Liver (tissue), 9 donors: ENCODE data around the gene USP24. TPM values are rescaled to one million over a fixed set of nuclear protein-coding genes. Genes with fewer than 3 reads are reported as not detected.

ENCODE experiments used
- DNase-seq: peaks from one replicate; pipeline ENCODE4 v3.0.0-alpha.2; 2017; ENCODE audit warnings: low spot score
- H3K27ac ChIP-seq, 2 donors: one replicate each; pipeline ENCODE4 v1.7.0; 2013; ENCODE audit warnings: inconsistent platforms in 2 of 2, low read length in 2 of 2, control low read depth in 1 of 2, low read depth in 1 of 2, mild to moderate bottlenecking in 1 of 2
- H3K27me3 ChIP-seq, 4 donors: one replicate each; pipeline versions ENCODE4 v1.6.1 to v1.7.0; 2013; ENCODE audit warnings: low read length in 3 of 4, inconsistent platforms in 1 of 4, mild to moderate bottlenecking in 1 of 4, moderate library complexity in 1 of 4; ENCODE audit not compliant: control insufficient read depth in 4 of 4, insufficient read depth in 4 of 4
- H3K36me3 ChIP-seq, 4 donors: one replicate each; pipeline versions ENCODE4 v1.6.1 to v1.7.0; 2013; ENCODE audit warnings: low read length in 3 of 4, mild to moderate bottlenecking in 3 of 4, low read depth in 1 of 4, moderate library complexity in 1 of 4; ENCODE audit not compliant: control insufficient read depth in 4 of 4, insufficient read depth in 3 of 4
- H3K4me1 ChIP-seq, 4 donors: one replicate each; pipeline versions ENCODE4 v1.6.1 to v1.7.0; 2013; ENCODE audit warnings: low read length in 3 of 4, mild to moderate bottlenecking in 3 of 4, moderate library complexity in 1 of 4; ENCODE audit not compliant: control insufficient read depth in 4 of 4, insufficient read depth in 4 of 4
- H3K4me3 ChIP-seq, 3 donors: one replicate each; pipeline versions ENCODE4 v1.6.1 to v1.7.0; 2013; ENCODE audit warnings: low read length in 3 of 3, control low read depth in 1 of 3, low read depth in 1 of 3, mild to moderate bottlenecking in 1 of 3
- H3K9ac ChIP-seq, 2 donors: one replicate each; pipeline ENCODE4 v1.7.0; 2013; ENCODE audit warnings: low read length in 2 of 2, mild to moderate bottlenecking in 2 of 2, moderate library complexity in 2 of 2, control low read depth in 1 of 2, low read depth in 1 of 2
- H3K9me3 ChIP-seq, 4 donors: one replicate each; pipeline versions ENCODE4 v1.6.1 to v1.7.0; 2013; ENCODE audit warnings: low read length in 3 of 4; ENCODE audit not compliant: control insufficient read depth in 4 of 4
- EGR1 ChIP-seq, 2 donors: IDR thresholded peaks; 2 replicates each; pipeline ENCODE4 v1.6.1; 2016 to 2018; ENCODE audit warnings: antibody characterized with exemption in 2 of 2, low read depth in 2 of 2
- FOXA1 ChIP-seq: IDR thresholded peaks from 2 replicates; pipeline ENCODE4 v1.6.1; 2016; ENCODE audit warnings: antibody characterized with exemption
- FOXA2 ChIP-seq: IDR thresholded peaks from 2 replicates; pipeline ENCODE4 v1.6.1; 2016; ENCODE audit warnings: antibody characterized with exemption
- GABPA ChIP-seq, 2 donors: IDR thresholded peaks in 1 of 2; conservative IDR thresholded peaks in 1 of 2; 2 replicates each; pipeline ENCODE4 v1.6.1; 2016; ENCODE audit warnings: antibody characterized with exemption in 2 of 2, mild to moderate bottlenecking in 1 of 2, moderate library complexity in 1 of 2
- HNF4A ChIP-seq, 2 donors: conservative IDR thresholded peaks; 2 replicates each; pipeline ENCODE4 v1.6.1; 2016; ENCODE audit warnings: antibody characterized with exemption in 2 of 2, mild to moderate bottlenecking in 2 of 2
- HNF4G ChIP-seq: IDR thresholded peaks from 2 replicates; pipeline ENCODE4 v1.6.1; 2016; ENCODE audit warnings: antibody characterized with exemption
- JUND ChIP-seq, 2 donors: IDR thresholded peaks; 2 replicates each; pipeline ENCODE4 v1.6.1; 2016; ENCODE audit warnings: antibody characterized with exemption in 2 of 2
- NR2F2 ChIP-seq: IDR thresholded peaks from 2 replicates; pipeline ENCODE4 v1.6.1; 2016; ENCODE audit warnings: antibody characterized with exemption
- RAD21 ChIP-seq, 2 donors: IDR thresholded peaks; 2 replicates each; pipeline ENCODE4 v1.6.1; 2016; ENCODE audit warnings: antibody characterized with exemption in 2 of 2, mild to moderate bottlenecking in 2 of 2
- RXRA ChIP-seq, 2 donors: IDR thresholded peaks; 2 replicates each; pipeline ENCODE4 v1.6.1; 2017 to 2018; ENCODE audit warnings: antibody characterized with exemption in 2 of 2, mild to moderate bottlenecking in 1 of 2
- SP1 ChIP-seq: IDR thresholded peaks from 2 replicates; pipeline ENCODE4 v1.6.1; 2018; ENCODE audit warnings: antibody characterized with exemption, mild to moderate bottlenecking
- TAF1 ChIP-seq: conservative IDR thresholded peaks from 2 replicates; pipeline ENCODE4 v1.6.1; 2016; ENCODE audit warnings: antibody characterized with exemption, mild to moderate bottlenecking
- YY1 ChIP-seq: IDR thresholded peaks from 2 replicates; pipeline ENCODE4 v1.6.1; 2016; ENCODE audit warnings: antibody characterized with exemption, mild to moderate bottlenecking
- WGBS: extraction: QIAGEN DNeasy Blood & Tissue Kit; methylation state at CpG from one replicate; pipeline ENCODE4 v1.1.7; 2013; 5-methylcytosine and 5-hydroxymethylcytosine counted together
- polyA plus RNA-seq, 2 donors: library from polyadenylated mRNA; stranded (reverse) in 1 of 2; unstranded in 1 of 2; fragments of 200-250 nt in 1 of 2; fragments of >200 nt in 1 of 2; fragmentation: Nextera tagmentation in 1 of 2; extraction: Ambion mirVana in 1 of 2; gene quantifications; one replicate each; pipeline versions ENCODE4 v1.2.1 to v1.2.3, GENCODE V29; 2013 to 2015
- total RNA-seq, 2 donors: library from RNA; depleted of rRNA; stranded (reverse); fragments of >200 nt; gene quantifications; one replicate each; pipeline ENCODE4 v1.2.3, GENCODE V29; 2014
- TF ChIP-seq, protein P1 (sequence below): IDR thresholded peaks from 2 replicates; pipeline ENCODE4 v1.6.1; 2016; ENCODE audit warnings: antibody characterized with exemption
- TF ChIP-seq, protein P2 (sequence below): IDR thresholded peaks from 2 replicates; pipeline ENCODE4 v1.6.1; 2016; ENCODE audit warnings: antibody characterized with exemption, mild to moderate bottlenecking
- TF ChIP-seq, protein P3 (sequence below): fragments of 150-350 bp; IDR thresholded peaks from 2 replicates; pipeline ENCODE4 v1.5.1; 2017; ENCODE audit warnings: improper control_type of control experiment, low read depth, low read length; ENCODE audit not compliant: missing input control
- TF ChIP-seq, protein P4 (sequence below): IDR thresholded peaks from 2 replicates; pipeline ENCODE4 v1.6.1; 2016; ENCODE audit warnings: antibody characterized with exemption
- TF ChIP-seq, protein P5 (sequence below): IDR thresholded peaks from 2 replicates; pipeline ENCODE4 v1.6.1; 2016; ENCODE audit warnings: antibody characterized with exemption
- donor health status: healthy.
- donor health status: healthy.
- donor health status: healthy.
- donor health status: healthy.
- donor health status: healthy.

Gene USP24
- total and polyA plus RNA-seq, 4 donors: 7.0 to 75.8 (median 20.3) TPM

DNA sequence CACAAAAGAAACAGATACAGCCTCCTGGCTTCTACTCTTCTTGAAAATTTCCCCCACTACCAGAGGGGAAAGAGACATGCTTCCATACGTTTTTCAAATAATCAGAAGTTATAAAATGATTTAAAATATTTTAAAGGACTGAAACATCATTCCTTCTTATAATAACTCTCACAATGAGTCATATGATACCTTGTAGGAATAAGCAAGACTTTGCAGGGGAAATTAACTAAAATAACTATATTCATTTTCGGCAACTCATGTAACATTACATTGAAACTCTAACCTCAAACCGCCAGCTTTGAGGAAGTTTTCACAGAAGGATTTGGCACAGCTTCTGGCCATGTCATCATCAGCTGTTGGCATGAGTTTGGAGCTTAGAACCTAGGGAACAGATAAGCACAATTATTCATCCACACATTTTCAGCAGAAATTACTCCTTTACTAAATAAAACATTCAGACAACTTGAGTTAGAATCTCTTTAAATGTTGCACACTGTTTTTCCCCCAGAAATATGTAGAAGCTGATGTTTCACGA lies 85.9 kb downstream of the USP24 start:
- H3K4me3 ChIP-seq: no peak overlapping the region
- 38% methylated on average over 4 of the region's 4 CpGs for WGBS
- TF ChIP-seq RXRA (IDR thresholded peaks at IDR 0.05): no peak
- peak in 1 of 2 donors; percentile 39 for TF ChIP-seq JUND (IDR thresholded peaks at IDR 0.05)
- TF ChIP-seq, protein P1, sequence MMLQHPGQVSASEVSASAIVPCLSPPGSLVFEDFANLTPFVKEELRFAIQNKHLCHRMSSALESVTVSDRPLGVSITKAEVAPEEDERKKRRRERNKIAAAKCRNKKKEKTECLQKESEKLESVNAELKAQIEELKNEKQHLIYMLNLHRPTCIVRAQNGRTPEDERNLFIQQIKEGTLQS: peak; percentile 83
- TF ChIP-seq, protein P2, sequence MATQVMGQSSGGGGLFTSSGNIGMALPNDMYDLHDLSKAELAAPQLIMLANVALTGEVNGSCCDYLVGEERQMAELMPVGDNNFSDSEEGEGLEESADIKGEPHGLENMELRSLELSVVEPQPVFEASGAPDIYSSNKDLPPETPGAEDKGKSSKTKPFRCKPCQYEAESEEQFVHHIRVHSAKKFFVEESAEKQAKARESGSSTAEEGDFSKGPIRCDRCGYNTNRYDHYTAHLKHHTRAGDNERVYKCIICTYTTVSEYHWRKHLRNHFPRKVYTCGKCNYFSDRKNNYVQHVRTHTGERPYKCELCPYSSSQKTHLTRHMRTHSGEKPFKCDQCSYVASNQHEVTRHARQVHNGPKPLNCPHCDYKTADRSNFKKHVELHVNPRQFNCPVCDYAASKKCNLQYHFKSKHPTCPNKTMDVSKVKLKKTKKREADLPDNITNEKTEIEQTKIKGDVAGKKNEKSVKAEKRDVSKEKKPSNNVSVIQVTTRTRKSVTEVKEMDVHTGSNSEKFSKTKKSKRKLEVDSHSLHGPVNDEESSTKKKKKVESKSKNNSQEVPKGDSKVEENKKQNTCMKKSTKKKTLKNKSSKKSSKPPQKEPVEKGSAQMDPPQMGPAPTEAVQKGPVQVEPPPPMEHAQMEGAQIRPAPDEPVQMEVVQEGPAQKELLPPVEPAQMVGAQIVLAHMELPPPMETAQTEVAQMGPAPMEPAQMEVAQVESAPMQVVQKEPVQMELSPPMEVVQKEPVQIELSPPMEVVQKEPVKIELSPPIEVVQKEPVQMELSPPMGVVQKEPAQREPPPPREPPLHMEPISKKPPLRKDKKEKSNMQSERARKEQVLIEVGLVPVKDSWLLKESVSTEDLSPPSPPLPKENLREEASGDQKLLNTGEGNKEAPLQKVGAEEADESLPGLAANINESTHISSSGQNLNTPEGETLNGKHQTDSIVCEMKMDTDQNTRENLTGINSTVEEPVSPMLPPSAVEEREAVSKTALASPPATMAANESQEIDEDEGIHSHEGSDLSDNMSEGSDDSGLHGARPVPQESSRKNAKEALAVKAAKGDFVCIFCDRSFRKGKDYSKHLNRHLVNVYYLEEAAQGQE: no peak
- no peak for TF ChIP-seq GABPA (IDR thresholded peaks at IDR 0.05 in 1 of 2, conservative IDR thresholded peaks at IDR 0.05 in 1 of 2)
- peak in 1 of 2 donors; percentile 23 for TF ChIP-seq HNF4A (conservative IDR thresholded peaks at IDR 0.05)
- peak in 1 of 2 donors; percentile 13 for TF ChIP-seq RAD21 (IDR thresholded peaks at IDR 0.05)
- H3K9me3 ChIP-seq: no peaks in the 10 kb centered on the region
- peak overlapping the region in 1 of 2 donors; percentile 28 for H3K9ac ChIP-seq
- DNase-seq: no peak
- H3K27me3 ChIP-seq: no peaks in the 10 kb centered on the region
- H3K36me3 ChIP-seq: peaks cover 6 to 35% (median 29%) of the 10 kb centered on the region in 4 donors
- H3K27ac ChIP-seq: peak overlapping the region in 1 of 2 donors; percentile 9
- H3K4me1 ChIP-seq: peaks cover 2 to 21% (median 18%) of the 10 kb centered on the region in 4 donors

DNA sequence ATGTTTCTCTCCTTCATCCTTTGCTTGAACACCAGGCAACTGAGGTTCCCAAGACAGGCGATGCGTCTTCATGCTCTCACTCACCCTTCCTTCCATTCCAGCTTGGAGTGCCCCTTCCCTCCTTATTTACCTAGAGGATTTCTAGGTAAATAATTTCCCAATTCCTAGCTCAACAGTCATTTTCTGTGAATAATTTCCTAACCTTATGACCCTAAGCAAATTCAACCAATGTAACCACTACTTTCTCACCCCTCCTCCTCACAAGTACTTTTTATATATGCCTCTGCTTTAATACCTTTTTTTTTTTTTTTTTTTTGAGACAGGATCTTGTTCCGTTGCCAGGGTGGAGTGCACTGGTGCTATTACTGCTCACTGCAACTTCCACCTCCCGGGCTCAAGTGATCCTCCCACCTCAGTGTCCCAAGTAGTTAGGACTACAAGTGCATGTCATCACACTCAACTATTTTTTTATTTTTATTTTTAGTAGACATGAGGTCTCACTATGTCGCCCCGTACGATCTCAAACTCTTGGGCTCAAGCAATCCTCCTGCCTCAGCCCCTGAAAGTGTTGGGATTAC lies 86.7 kb downstream of the USP24 start:
- peaks cover 6 to 41% (median 33%) of the 10 kb centered on the region in 4 donors for H3K36me3 ChIP-seq
- H3K4me1 ChIP-seq: peaks cover 2 to 20% (median 18%) of the 10 kb centered on the region in 4 donors
- H3K9me3 ChIP-seq: no peaks in the 10 kb centered on the region
- no peak for TF ChIP-seq EGR1 (IDR thresholded peaks at IDR 0.05; ENCODE audit: low read depth in 2 of 2)
- no peak for TF ChIP-seq YY1
- TF ChIP-seq, protein P3, sequence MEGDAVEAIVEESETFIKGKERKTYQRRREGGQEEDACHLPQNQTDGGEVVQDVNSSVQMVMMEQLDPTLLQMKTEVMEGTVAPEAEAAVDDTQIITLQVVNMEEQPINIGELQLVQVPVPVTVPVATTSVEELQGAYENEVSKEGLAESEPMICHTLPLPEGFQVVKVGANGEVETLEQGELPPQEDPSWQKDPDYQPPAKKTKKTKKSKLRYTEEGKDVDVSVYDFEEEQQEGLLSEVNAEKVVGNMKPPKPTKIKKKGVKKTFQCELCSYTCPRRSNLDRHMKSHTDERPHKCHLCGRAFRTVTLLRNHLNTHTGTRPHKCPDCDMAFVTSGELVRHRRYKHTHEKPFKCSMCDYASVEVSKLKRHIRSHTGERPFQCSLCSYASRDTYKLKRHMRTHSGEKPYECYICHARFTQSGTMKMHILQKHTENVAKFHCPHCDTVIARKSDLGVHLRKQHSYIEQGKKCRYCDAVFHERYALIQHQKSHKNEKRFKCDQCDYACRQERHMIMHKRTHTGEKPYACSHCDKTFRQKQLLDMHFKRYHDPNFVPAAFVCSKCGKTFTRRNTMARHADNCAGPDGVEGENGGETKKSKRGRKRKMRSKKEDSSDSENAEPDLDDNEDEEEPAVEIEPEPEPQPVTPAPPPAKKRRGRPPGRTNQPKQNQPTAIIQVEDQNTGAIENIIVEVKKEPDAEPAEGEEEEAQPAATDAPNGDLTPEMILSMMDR: no peak
- TF ChIP-seq JUND (IDR thresholded peaks at IDR 0.05): peak in 1 of 2 donors; percentile 28
- TF ChIP-seq SP1: peak; percentile 54
- TF ChIP-seq, protein P4, sequence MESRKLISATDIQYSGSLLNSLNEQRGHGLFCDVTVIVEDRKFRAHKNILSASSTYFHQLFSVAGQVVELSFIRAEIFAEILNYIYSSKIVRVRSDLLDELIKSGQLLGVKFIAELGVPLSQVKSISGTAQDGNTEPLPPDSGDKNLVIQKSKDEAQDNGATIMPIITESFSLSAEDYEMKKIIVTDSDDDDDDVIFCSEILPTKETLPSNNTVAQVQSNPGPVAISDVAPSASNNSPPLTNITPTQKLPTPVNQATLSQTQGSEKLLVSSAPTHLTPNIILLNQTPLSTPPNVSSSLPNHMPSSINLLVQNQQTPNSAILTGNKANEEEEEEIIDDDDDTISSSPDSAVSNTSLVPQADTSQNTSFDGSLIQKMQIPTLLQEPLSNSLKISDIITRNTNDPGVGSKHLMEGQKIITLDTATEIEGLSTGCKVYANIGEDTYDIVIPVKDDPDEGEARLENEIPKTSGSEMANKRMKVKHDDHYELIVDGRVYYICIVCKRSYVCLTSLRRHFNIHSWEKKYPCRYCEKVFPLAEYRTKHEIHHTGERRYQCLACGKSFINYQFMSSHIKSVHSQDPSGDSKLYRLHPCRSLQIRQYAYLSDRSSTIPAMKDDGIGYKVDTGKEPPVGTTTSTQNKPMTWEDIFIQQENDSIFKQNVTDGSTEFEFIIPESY: no peak
- TF ChIP-seq HNF4G: no peak
- TF ChIP-seq FOXA1: peak; percentile 80
- TF ChIP-seq, protein P5, sequence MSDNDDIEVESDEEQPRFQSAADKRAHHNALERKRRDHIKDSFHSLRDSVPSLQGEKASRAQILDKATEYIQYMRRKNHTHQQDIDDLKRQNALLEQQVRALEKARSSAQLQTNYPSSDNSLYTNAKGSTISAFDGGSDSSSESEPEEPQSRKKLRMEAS: no peak
- TF ChIP-seq NR2F2: peak; percentile 85
- TF ChIP-seq GABPA (IDR thresholded peaks at IDR 0.05 in 1 of 2, conservative IDR thresholded peaks at IDR 0.05 in 1 of 2): no peak
- peak; percentile 47 to 58 for TF ChIP-seq HNF4A (conservative IDR thresholded peaks at IDR 0.05)
- peak in 1 of 2 donors; percentile 59 for TF ChIP-seq RXRA (IDR thresholded peaks at IDR 0.05)
- TF ChIP-seq TAF1: no peak
- peak; percentile 91 for TF ChIP-seq FOXA2
- TF ChIP-seq, protein P2: no peak
- TF ChIP-seq, protein P1: no peak
- TF ChIP-seq RAD21 (IDR thresholded peaks at IDR 0.05): no peak
- H3K27me3 ChIP-seq: no peaks in the 10 kb centered on the region
- 64% methylated on average over 7 of the region's 7 CpGs for WGBS
- no peak overlapping the region for H3K4me3 ChIP-seq
- no peak for DNase-seq
- peak overlapping the region in 1 of 2 donors; percentile 33 for H3K27ac ChIP-seq
- H3K9ac ChIP-seq: no peak overlapping the region
